Heart right ventricle (tissue), 16 donors: ENCODE data around the gene MNT. TPM values are rescaled to one million over a fixed set of nuclear protein-coding genes. Genes with fewer than 3 reads are reported as not detected.
A peak's percentile ranks its signal among the peaks of the same experiment; 100 is the strongest.

ENCODE experiments used
- ATAC-seq, 8 donors: fragments of 200-7000 bp; cut with Tn5 transposase; one replicate each; pipeline ENCODE4 v1.9.1; 2020; ENCODE audit warnings: mild to moderate bottlenecking in 8 of 8, moderate library complexity in 8 of 8, moderate number of reproducible peaks in 1 of 8
- DNase-seq, 2 donors: peaks; one replicate each; pipeline ENCODE4 v3.0.0-alpha.2; 2020
- H3K27ac ChIP-seq, 10 donors: fragments of 200-600 bp; sonication (generic) in 2 of 10; one replicate each; pipeline versions ENCODE4 v1.5.0 to v1.8.0; 2020 to 2022; ENCODE audit warnings: mild to moderate bottlenecking in 3 of 10
- H3K27me3 ChIP-seq, 7 donors: fragments of 200-600 bp; one replicate each; pipeline ENCODE4 v1.8.0; 2021 to 2022; ENCODE audit warnings: mild to moderate bottlenecking in 2 of 7
- H3K36me3 ChIP-seq, 9 donors: fragments of 200-600 bp; sonication (generic) in 1 of 9; one replicate each; pipeline versions ENCODE4 v1.5.0 to v1.8.0; 2020 to 2022; ENCODE audit warnings: mild to moderate bottlenecking in 2 of 9
- H3K4me1 ChIP-seq, 9 donors: fragments of 200-600 bp; sonication (generic) in 1 of 9; one replicate each; pipeline versions ENCODE4 v1.5.0 to v1.8.0; 2020 to 2022; ENCODE audit warnings: mild to moderate bottlenecking in 4 of 9
- H3K4me3 ChIP-seq, 10 donors: fragments of 200-600 bp; sonication (generic) in 2 of 10; one replicate each; pipeline versions ENCODE4 v1.5.0 to v1.8.0; 2020 to 2022; ENCODE audit warnings: mild to moderate bottlenecking in 7 of 10, moderate library complexity in 2 of 10
- H3K9me3 ChIP-seq, 11 donors: fragments of 200-600 bp in 10 of 11; sonication (generic) in 2 of 11; one replicate each; pipeline versions ENCODE4 v1.5.0 to v1.8.0; 2013 to 2022; ENCODE audit warnings: mild to moderate bottlenecking in 2 of 11, control low read depth in 1 of 11, moderate library complexity in 1 of 11
- WGBS, 2 donors: extraction: QIAGEN DNeasy Blood & Tissue Kit; methylation state at CpG; one replicate each; pipeline ENCODE4 v1.1.7; 2013; ENCODE audit warnings: inconsistent platforms in 1 of 2; 5-methylcytosine and 5-hydroxymethylcytosine counted together
- intact Hi-C, 10 donors: fragments of 100-400 bp; cut with DNase I; formaldehyde crosslinking; loops; one replicate each; pipeline versions ENCODE4 v1.11.1 to v1.14.2; 2022
- polyA plus RNA-seq, 2 donors: library from polyadenylated mRNA; stranded (reverse); fragments of 200-250 nt; gene quantifications; one replicate each; pipeline ENCODE4 v1.2.3, GENCODE V29; 2013
- total RNA-seq, 10 donors: library from RNA; stranded (reverse); fragmentation: NEBNext Ultra II Directional in 3 of 10; extraction: Animal tissue kit (Norgen Biotek cat#: 25700) in 3 of 10; gene quantifications; one replicate each; pipeline versions ENCODE4 v1.2.1 to v1.2.4, GENCODE V29; 2021 to 2023
- TF ChIP-seq, protein P1 (sequence below), 9 donors: fragments of 200-600 bp; sonication (generic) in 2 of 9; IDR thresholded peaks; one replicate each; pipeline versions ENCODE4 v1.5.0 to v1.8.0; 2021 to 2022; ENCODE audit warnings: antibody characterized with exemption in 9 of 9, mild to moderate bottlenecking in 5 of 9, moderate library complexity in 1 of 9
- donor health status: Arrhythmogenic right ventricular cardiomyopathy.
- donor health status: ischemic (EF 13 %, LVEDD 7.1; RV severe dilation, severe dysfunction).
- donor health status: healthy with polysubstance abuse.
- donor health status: DM: no; HTN: yes; CAD: no.
- donor health status: DM: no; HTN: no; CAD: no.
- donor health status: ischemic (EF 25% LVEDD 6.9; RV normal size, moderate dysfunction).
- donor health status: ischemic (EF 25% LVEDD 5.7; RV mildly dilated, moderate dysfunction).
- donor health status: healthy.
- donor health status: DM: yes; HTN: yes; CAD: no.
- donor health status: Ischemic cardiomyopathy.
- donor health status: ischemic (EF 35%, LVEDD 5.7; RV mildly dilated, moderate dysfunction).
- donor health status: nonischemic (EF 11% LVEDD 7.7; RV severe dilation, severe dysfunction).
- donor health status: DM: yes; HTN: yes; CAD: no.
- donor health status: PGD.
- donor health status: ischemic (EF 29% LVEDD 5.4; RV normal size, mild dysfunction).
- donor health status: nonischemic (EF 23%, LVEDD 6.1; RV moderate dilation, normal function).

The MNT gene
- total and polyA plus RNA-seq, 12 donors, result 5.0 to 14.1 (median 11.0) TPM

DNA sequence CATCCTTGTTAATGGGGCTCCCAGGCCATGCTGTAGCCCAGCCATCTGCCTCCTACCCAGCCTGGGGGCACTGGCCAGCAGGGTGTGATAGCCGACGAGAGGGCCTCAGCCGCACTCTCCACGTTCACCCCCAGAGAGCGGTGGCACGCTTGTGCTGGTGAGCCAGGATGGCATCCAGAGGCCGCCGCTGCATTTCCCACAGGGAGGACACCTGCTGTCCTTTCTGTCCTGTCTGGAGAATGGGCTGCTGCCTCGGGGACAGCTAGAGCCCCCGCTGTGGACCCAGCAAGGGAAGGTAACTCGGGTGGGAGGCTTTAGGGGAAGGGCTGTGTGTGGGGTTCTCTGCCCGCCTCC is 36.1 kb downstream of the MNT start:
- Histone ChIP-seq H3K27ac (peak overlapping the region in 9 of 10 donors; percentile 13 to 64 (median 44)), H3K27me3 (no peaks in the 10 kb centered on the region), H3K4me1 (peaks cover 20 to 50% (median 39%) of the 10 kb centered on the region in 9 donors), H3K4me3 (no peak overlapping the region), H3K36me3 (peaks cover 0 to 63% (median 5%) of the 10 kb centered on the region in 9 donors), H3K9me3 (no peaks in the 10 kb centered on the region)
- TF ChIP-seq, protein P1, sequence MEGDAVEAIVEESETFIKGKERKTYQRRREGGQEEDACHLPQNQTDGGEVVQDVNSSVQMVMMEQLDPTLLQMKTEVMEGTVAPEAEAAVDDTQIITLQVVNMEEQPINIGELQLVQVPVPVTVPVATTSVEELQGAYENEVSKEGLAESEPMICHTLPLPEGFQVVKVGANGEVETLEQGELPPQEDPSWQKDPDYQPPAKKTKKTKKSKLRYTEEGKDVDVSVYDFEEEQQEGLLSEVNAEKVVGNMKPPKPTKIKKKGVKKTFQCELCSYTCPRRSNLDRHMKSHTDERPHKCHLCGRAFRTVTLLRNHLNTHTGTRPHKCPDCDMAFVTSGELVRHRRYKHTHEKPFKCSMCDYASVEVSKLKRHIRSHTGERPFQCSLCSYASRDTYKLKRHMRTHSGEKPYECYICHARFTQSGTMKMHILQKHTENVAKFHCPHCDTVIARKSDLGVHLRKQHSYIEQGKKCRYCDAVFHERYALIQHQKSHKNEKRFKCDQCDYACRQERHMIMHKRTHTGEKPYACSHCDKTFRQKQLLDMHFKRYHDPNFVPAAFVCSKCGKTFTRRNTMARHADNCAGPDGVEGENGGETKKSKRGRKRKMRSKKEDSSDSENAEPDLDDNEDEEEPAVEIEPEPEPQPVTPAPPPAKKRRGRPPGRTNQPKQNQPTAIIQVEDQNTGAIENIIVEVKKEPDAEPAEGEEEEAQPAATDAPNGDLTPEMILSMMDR (IDR thresholded peaks at IDR 0.05), result no peak
- ATAC-seq (no peak), DNase-seq (peak in 1 of 2 donors; percentile 5)
- intact Hi-C loops, result loop anchor here in 2 of 10 donors (10.0 kb wide), 1 partner anchor 50 kb away; no protein-coding TSS in a partner anchor
- 83 to 84% methylated on average over 12 of the region's 12 CpGs for WGBS, 2 donors

DNA sequence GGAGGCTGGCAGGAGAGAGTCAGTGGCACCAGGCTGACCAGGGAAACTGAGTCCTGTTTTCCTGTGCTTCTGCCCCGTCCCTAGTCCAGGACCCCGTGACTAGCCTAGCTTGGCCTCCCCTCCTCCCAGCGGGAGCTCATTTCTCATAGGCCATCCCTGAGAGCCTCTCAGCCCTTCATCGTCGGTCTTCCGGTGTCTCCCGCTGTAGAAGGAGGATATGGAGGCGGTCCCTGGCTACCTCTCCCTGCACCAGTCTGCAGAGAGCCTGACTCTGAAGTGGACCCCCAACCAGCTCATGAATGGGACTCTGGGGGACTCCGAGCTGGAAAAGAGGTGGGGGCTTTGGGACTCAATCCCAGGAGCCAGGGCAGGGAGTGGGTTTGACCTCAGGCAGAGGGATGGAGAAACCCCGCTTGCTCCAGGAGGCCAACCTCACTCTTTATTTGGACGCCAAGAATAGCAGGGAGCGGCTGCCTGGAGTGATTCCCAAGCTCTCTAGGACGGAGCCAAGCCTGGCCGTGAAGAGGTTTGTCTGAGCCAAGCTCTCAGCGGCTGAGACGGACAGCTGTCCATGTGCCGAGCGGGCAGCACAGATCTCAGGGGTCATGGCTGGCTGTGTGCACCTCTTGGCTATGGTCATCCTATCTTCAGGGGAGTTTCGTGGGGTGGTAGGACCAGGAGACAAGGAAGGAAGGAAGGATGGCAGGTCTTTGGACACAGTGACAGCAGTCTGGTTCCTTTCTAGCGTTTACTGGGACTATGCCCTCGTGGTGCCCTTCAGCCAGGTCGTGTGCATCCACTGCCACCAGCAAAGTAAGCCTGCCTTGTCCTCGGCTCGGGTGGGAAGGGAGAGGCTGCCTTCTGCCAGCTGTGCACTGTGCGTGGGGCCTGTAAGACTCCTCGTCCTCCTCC is 36.8 kb downstream of the MNT start:
- intact Hi-C loops, result loop anchor here in 2 of 10 donors (10.0 kb wide), 1 partner anchor 51 kb away; no protein-coding TSS in a partner anchor
- 36 to 46% methylated on average over 26 of the region's 26 CpGs for WGBS, 2 donors
- Histone ChIP-seq H3K36me3 (peaks cover 0 to 63% (median 5%) of the 10 kb centered on the region in 9 donors), H3K9me3 (no peaks in the 10 kb centered on the region), H3K4me3 (no peak overlapping the region), H3K27ac (peak overlapping the region in 9 of 10 donors; percentile 13 to 64 (median 44)), H3K4me1 (peaks cover 20 to 43% (median 36%) of the 10 kb centered on the region in 9 donors), H3K27me3 (no peaks in the 10 kb centered on the region)
- ATAC-seq, result peak; percentile 42 to 81 (median 71)
- TF ChIP-seq, protein P1 (IDR thresholded peaks at IDR 0.05), result no peak
- DNase-seq, result peak; percentile 63 to 65

DNA sequence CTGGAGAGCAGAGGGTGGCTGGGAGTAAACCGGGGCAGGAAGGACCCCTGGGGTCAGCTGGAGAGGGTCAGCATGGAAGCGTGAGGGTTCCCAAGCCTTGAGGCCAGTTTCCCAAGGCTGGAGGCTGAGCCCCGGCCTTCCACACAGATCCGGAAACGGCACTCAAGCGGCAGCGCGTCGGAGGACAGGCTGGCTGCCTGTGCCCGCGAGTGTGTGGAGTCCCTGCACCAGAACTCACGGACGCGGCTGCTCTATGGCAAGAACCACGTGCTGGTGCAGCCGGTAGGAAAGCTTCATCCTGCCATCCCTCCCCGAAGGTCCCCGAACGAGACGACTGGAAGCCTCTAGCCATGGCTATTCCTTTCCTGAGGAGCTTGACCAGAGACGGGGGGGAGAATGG is 37.5 kb downstream of the MNT start:
- Histone ChIP-seq H3K36me3 (peaks cover 0 to 63% (median 5%) of the 10 kb centered on the region in 9 donors), H3K9me3 (no peaks in the 10 kb centered on the region), H3K4me1 (peaks cover 12 to 36% (median 28%) of the 10 kb centered on the region in 9 donors), H3K27ac (no peak overlapping the region), H3K4me3 (no peak overlapping the region), H3K27me3 (no peaks in the 10 kb centered on the region)
- intact Hi-C loops, result loop anchor here in 2 of 10 donors (10.0 kb wide), 1 partner anchor 51 kb away; no protein-coding TSS in a partner anchor
- WGBS, 2 donors, result 95% methylated on average over 21 of the region's 21 CpGs
- no peak for DNase-seq
- TF ChIP-seq, protein P1 (IDR thresholded peaks at IDR 0.05), result no peak
- ATAC-seq, result no peak

DNA sequence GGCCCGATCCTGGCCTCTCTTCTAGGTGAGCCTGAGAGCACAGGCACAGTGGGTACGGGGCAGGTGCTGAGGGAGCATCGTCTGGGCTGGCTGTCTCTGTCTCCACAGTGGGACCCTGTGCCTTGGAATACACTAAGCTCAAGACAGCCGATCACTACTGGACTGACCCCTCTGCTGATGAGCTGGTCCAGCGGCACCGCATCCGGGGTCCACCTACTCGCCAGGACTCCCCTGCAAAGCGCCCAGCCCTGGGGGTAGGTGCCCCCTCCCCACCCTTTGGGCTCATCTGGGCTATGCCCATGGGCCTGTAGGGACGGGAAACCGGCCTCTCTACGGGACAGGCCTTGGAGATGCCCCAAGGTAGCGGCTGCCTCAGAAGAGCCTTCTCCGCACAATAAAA is 38.0 kb downstream of the MNT start:
- Histone ChIP-seq H3K27me3 (no peaks in the 10 kb centered on the region), H3K9me3 (no peaks in the 10 kb centered on the region), H3K27ac (no peak overlapping the region), H3K4me3 (no peak overlapping the region), H3K4me1 (peaks cover 8 to 31% (median 23%) of the 10 kb centered on the region in 9 donors), H3K36me3 (peaks cover 0 to 63% (median 5%) of the 10 kb centered on the region in 9 donors)
- ATAC-seq (no peak), DNase-seq (no peak)
- intact Hi-C loops, result loop anchor here in 2 of 10 donors (10.0 kb wide), 1 partner anchor 52 kb away; no protein-coding TSS in a partner anchor
- WGBS, 2 donors, result 96 to 98% methylated on average over 14 of the region's 14 CpGs
- TF ChIP-seq, protein P1 (IDR thresholded peaks at IDR 0.05), result no peak
